Dermis microvascular lymphatic vessel endothelial cell (primary cell): Measurements from ENCODE around the gene GPC6. TPM values are rescaled to one million over a fixed set of nuclear protein-coding genes. Genes with fewer than 3 reads are reported as not detected.

Experiments used
- DNase-seq, 2 donors: peaks; one replicate each; pipeline versions ENCODE4 v3.0.0 to v3.0.0-alpha.2; 2010; ENCODE audit warnings: low read depth in 2 of 2
- total RNA-seq: library from RNA; depleted of rRNA; stranded (reverse); fragments of >200 nt; gene quantifications from 2 replicates; pipeline ENCODE4 v1.2.1, GENCODE V29; 2014

Gene GPC6
- total RNA-seq, 1 donor from 2014 or later = under 0.01 TPM

GRCh38 chr13:93824286-93824685 is 597.7 kb downstream of the GPC6 start:
- no peak for DNase-seq

GRCh38 chr13:93834051-93834450 is 607.4 kb downstream of the GPC6 start:
- DNase-seq = no peak

- DNase-seq = no peak
These were observed 616.5 kb downstream of the GPC6 start for GRCh38 chr13:93843082-93843481.

GRCh38 chr13:93847162-93847561 is 620.6 kb downstream of the GPC6 start:
- no peak for DNase-seq

GRCh38 chr13:93848247-93848646 is 621.6 kb downstream of the GPC6 start:
- DNase-seq = no peak

GRCh38 chr13:93851236-93851635 is 624.6 kb downstream of the GPC6 start:
- DNase-seq = no peak

- DNase-seq = no peak
These were observed 627.3 kb downstream of the GPC6 start for GRCh38 chr13:93853912-93854311.

GRCh38 chr13:93857126-93857525 is 630.5 kb downstream of the GPC6 start:
- DNase-seq = no peak

GRCh38 chr13:93859716-93860115 is 633.1 kb downstream of the GPC6 start:
- no peak for DNase-seq

- no peak for DNase-seq
These were observed 635.2 kb downstream of the GPC6 start for GRCh38 chr13:93861818-93862217.

- no peak for DNase-seq
These were observed 635.7 kb downstream of the GPC6 start for GRCh38 chr13:93862259-93862658.

- no peak for DNase-seq
These were observed 638.6 kb downstream of the GPC6 start for GRCh38 chr13:93865235-93865634.

- DNase-seq = no peak
These were observed 640.9 kb downstream of the GPC6 start for GRCh38 chr13:93867481-93867880.

GRCh38 chr13:93872376-93872775 is 645.8 kb downstream of the GPC6 start:
- no peak for DNase-seq

GRCh38 chr13:93872786-93873347 is 646.3 kb downstream of the GPC6 start:
- no peak for DNase-seq

GRCh38 chr13:93875547-93875946 is 648.9 kb downstream of the GPC6 start:
- DNase-seq = no peak

- DNase-seq = no peak
These were observed 649.6 kb downstream of the GPC6 start for GRCh38 chr13:93876236-93876635.

- DNase-seq = no peak
These were observed 652.1 kb downstream of the GPC6 start for GRCh38 chr13:93878675-93879074.

GRCh38 chr13:93881411-93881810 is 654.8 kb downstream of the GPC6 start:
- no peak for DNase-seq

GRCh38 chr13:93882086-93882651 is 655.6 kb downstream of the GPC6 start:
- DNase-seq = no peak

GRCh38 chr13:93889430-93889951 is 662.9 kb downstream of the GPC6 start:
- DNase-seq = no peak

GRCh38 chr13:93899981-93900380 is 673.4 kb downstream of the GPC6 start:
- DNase-seq = no peak

GRCh38 chr13:93900731-93901130 is 674.1 kb downstream of the GPC6 start:
- no peak for DNase-seq

- no peak for DNase-seq
These were observed 677.3 kb downstream of the GPC6 start for GRCh38 chr13:93903909-93904308.
